Natural killer cell treated with Interleukin-12 subunit alpha and Interleukin-12 subunit beta and Interleukin-15 and Interleukin-18, amount 100 ng/mL, for 72 hours (primary cell): ENCODE data around the gene DOC2B. TPM values are rescaled to one million over a fixed set of nuclear protein-coding genes. Genes with fewer than 3 reads are reported as not detected.
"Not testable (repeated sequence)": the region's sequence is repeated elsewhere in the genome, so short reads cannot be mapped to it uniquely, and the experiment has no call there.

Experiments used
- ATAC-seq, 2 donors: fragments of 150-1000 bp; cut with Tn5 transposase in 1 of 2; sonication (Bioruptor Pico), chemical (Tn5 transposase) in 1 of 2; 2 replicates each; pipeline ENCODE4 v1.10.0; 2021
- DNase-seq: peaks from one replicate; pipeline ENCODE4 v3.0.0; 2022; ENCODE audit warnings: low spot score
- H3K27ac Mint-ChIP-seq, 2 donors: 1 replicate in 1 of 2; 2 replicates in 1 of 2; pipeline ENCODE4 v1.8.0; 2022; ENCODE audit warnings: mixed read lengths in 2 of 2, mild to moderate bottlenecking in 1 of 2, moderate library complexity in 1 of 2
- H3K27me3 Mint-ChIP-seq, 2 donors: 1 replicate in 1 of 2; 2 replicates in 1 of 2; pipeline ENCODE4 v1.8.0; 2022; ENCODE audit warnings: mixed read lengths in 2 of 2
- H3K36me3 Mint-ChIP-seq: one replicate; pipeline ENCODE4 v1.8.0; 2022; ENCODE audit warnings: mixed read lengths
- H3K4me1 Mint-ChIP-seq, 2 donors: 1 replicate in 1 of 2; 2 replicates in 1 of 2; pipeline ENCODE4 v1.8.0; 2022; ENCODE audit warnings: low read depth in 2 of 2, mixed read lengths in 2 of 2, mild to moderate bottlenecking in 1 of 2
- H3K4me3 Mint-ChIP-seq: one replicate; pipeline ENCODE4 v1.8.0; 2022; ENCODE audit warnings: mixed read lengths
- H3K9me3 Mint-ChIP-seq: 2 replicates; pipeline ENCODE4 v1.8.0; 2022; ENCODE audit warnings: mixed read lengths
- total RNA-seq, 2 donors: library from RNA; stranded (reverse); gene quantifications; one replicate each; pipeline ENCODE4 v1.2.3, GENCODE V29; 2022

The DOC2B gene
- total RNA-seq, 2 donors from 2014 or later = 3.7 to 17.9 TPM

- H3K4me3 Mint-ChIP-seq = no peak overlapping the region
- no peaks in the 10 kb centered on the region for H3K9me3 Mint-ChIP-seq
- peaks cover 0 to under 1% of the 10 kb centered on the region in 2 donors for H3K27me3 Mint-ChIP-seq
- no peaks in the 10 kb centered on the region for H3K4me1 Mint-ChIP-seq
- H3K27ac Mint-ChIP-seq = no peak overlapping the region
- ATAC-seq (no peak), DNase-seq (peak; percentile 54)
- H3K36me3 Mint-ChIP-seq = no peaks in the 10 kb centered on the region
Measured at GRCh38 chr17:146983-147761, 34.3 kb downstream of the DOC2B start.

GRCh38 chr17:146546-146945, 34.9 kb downstream of the DOC2B start:
- Mint-ChIP-seq H3K27ac (no peak overlapping the region), H3K4me3 (no peak overlapping the region), H3K4me1 (no peaks in the 10 kb centered on the region), H3K36me3 (no peaks in the 10 kb centered on the region), H3K27me3 (peaks cover 0 to 2% of the 10 kb centered on the region in 2 donors), H3K9me3 (no peaks in the 10 kb centered on the region)
- DNase-seq (no peak), ATAC-seq (no peak)

- Mint-ChIP-seq H3K4me3 (no peak overlapping the region), H3K9me3 (no peaks in the 10 kb centered on the region), H3K4me1 (no peaks in the 10 kb centered on the region), H3K27ac (no peak overlapping the region), H3K27me3 (peaks cover 0 to 2% of the 10 kb centered on the region in 2 donors), H3K36me3 (no peaks in the 10 kb centered on the region)
- DNase-seq (no peak), ATAC-seq (no peak)
Measured at GRCh38 chr17:145671-146541, 35.5 kb downstream of the DOC2B start.

GRCh38 chr17:144936-145670, 36.3 kb downstream of the DOC2B start:
- Mint-ChIP-seq H3K9me3 (no peaks in the 10 kb centered on the region), H3K27me3 (peaks cover 0 to 2% of the 10 kb centered on the region in 2 donors), H3K4me3 (no peak overlapping the region), H3K27ac (no peak overlapping the region), H3K36me3 (no peaks in the 10 kb centered on the region), H3K4me1 (no peaks in the 10 kb centered on the region)
- ATAC-seq (no peak), DNase-seq (no peak)

GRCh38 chr17:143785-144281, 37.6 kb downstream of the DOC2B start:
- no peaks in the 10 kb centered on the region for H3K36me3 Mint-ChIP-seq
- DNase-seq (peak; percentile 82), ATAC-seq (peak; percentile 90 to 92)
- H3K4me3 Mint-ChIP-seq = no peak overlapping the region
- H3K27ac Mint-ChIP-seq = no peak overlapping the region
- H3K9me3 Mint-ChIP-seq = no peaks in the 10 kb centered on the region
- peaks cover 0 to 2% of the 10 kb centered on the region in 2 donors for H3K4me1 Mint-ChIP-seq
- peaks cover 0 to 6% of the 10 kb centered on the region in 2 donors for H3K27me3 Mint-ChIP-seq

- no peak for ATAC-seq
- peaks cover 0 to 6% of the 10 kb centered on the region in 2 donors for H3K27me3 Mint-ChIP-seq
- H3K9me3 Mint-ChIP-seq = no peaks in the 10 kb centered on the region
- no peak for DNase-seq
- H3K27ac Mint-ChIP-seq = no peak overlapping the region
- H3K4me3 Mint-ChIP-seq = no peak overlapping the region
- H3K4me1 Mint-ChIP-seq = peaks cover 0 to 2% of the 10 kb centered on the region in 2 donors
- no peaks in the 10 kb centered on the region for H3K36me3 Mint-ChIP-seq
Measured at GRCh38 chr17:142876-143784, 38.3 kb downstream of the DOC2B start.

- H3K4me3 Mint-ChIP-seq = no peak overlapping the region
- DNase-seq = peak; percentile 52
- H3K27ac Mint-ChIP-seq = no peak overlapping the region
- peaks cover 0 to 6% of the 10 kb centered on the region in 2 donors for H3K27me3 Mint-ChIP-seq
- no peak for ATAC-seq
- peaks cover 0 to 2% of the 10 kb centered on the region in 2 donors for H3K4me1 Mint-ChIP-seq
- no peaks in the 10 kb centered on the region for H3K9me3 Mint-ChIP-seq
- no peaks in the 10 kb centered on the region for H3K36me3 Mint-ChIP-seq
Measured at GRCh38 chr17:142102-142661, 39.3 kb downstream of the DOC2B start.

- H3K27me3 Mint-ChIP-seq, H3K36me3 Mint-ChIP-seq, H3K4me3 Mint-ChIP-seq, H3K9me3 Mint-ChIP-seq, H3K4me1 Mint-ChIP-seq, H3K27ac Mint-ChIP-seq, ATAC-seq: not testable (repeated sequence)
- peak; percentile 56 for DNase-seq
Measured at GRCh38 chr17:139401-140205, 41.8 kb downstream of the DOC2B start.

GRCh38 chr17:137166-137807, 44.2 kb downstream of the DOC2B start, which contains the start of gene SCGB1C2:
SCGB1C2 (plus strand) TSS chr17:137569; CDS start chr17:137591, 22 bp downstream.
- H3K27ac Mint-ChIP-seq, ATAC-seq, H3K4me1 Mint-ChIP-seq, H3K36me3 Mint-ChIP-seq, DNase-seq, H3K27me3 Mint-ChIP-seq, H3K9me3 Mint-ChIP-seq: not testable (repeated sequence)
- peak within 1 kb of the TSS; percentile 57 for H3K4me3 Mint-ChIP-seq

GRCh38 chr17:136531-136930, 44.9 kb downstream of the DOC2B start:
- not testable (repeated sequence) for H3K36me3 Mint-ChIP-seq, H3K27ac Mint-ChIP-seq, H3K27me3 Mint-ChIP-seq, H3K4me1 Mint-ChIP-seq, H3K9me3 Mint-ChIP-seq
- peak overlapping the region; percentile 57 for H3K4me3 Mint-ChIP-seq
- peak; percentile 73 for DNase-seq
- peak; percentile 82 to 87 for ATAC-seq

GRCh38 chr17:135895-136294, 45.6 kb downstream of the DOC2B start:
- DNase-seq, H3K4me3 Mint-ChIP-seq, H3K27ac Mint-ChIP-seq, H3K9me3 Mint-ChIP-seq, H3K36me3 Mint-ChIP-seq, H3K27me3 Mint-ChIP-seq, H3K4me1 Mint-ChIP-seq: not testable (repeated sequence)
- ATAC-seq = peak in 1 of 2 donors; percentile 55
